SK-N-MC (cell line): Measurements from ENCODE around the gene TAS2R19.

ENCODE experiments used
- EZH2 ChIP-seq: fragments of 200-600 bp; sonication (generic); IDR thresholded peaks from one replicate; pipeline ENCODE4 v1.6.1; 2017; ENCODE audit warnings: antibody characterized with exemption
- POLR2AphosphoS5 ChIP-seq: IDR thresholded peaks from 2 replicates; pipeline ENCODE4 v1.6.1; 2012; ENCODE audit warnings: mild to moderate bottlenecking, low read depth, low read length, borderline replicate concordance

DNA sequence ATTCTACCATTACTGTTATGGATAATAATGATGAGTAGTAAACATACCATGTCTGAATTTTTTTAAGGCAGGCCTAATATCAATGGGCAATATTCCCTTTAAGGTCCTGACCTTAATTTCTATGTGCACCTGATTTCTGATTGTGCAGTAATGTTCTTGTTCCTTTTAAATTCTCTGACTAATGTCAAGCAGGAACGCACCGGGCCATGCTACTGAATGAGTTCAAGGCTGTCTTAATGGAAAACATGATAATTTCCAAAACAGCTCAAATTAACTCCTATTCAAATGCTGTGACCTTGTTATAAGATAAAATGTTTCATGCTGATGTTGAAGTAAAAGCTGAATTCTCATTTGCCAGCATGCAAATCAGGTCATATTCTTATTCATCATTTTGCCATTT is 32.9 kb upstream of the TAS2R19 start:
- TF ChIP-seq POLR2AphosphoS5 (no peak), EZH2 (no peak)
